HS-5 (cell line): ENCODE measurements around the gene CORIN.

ENCODE experiments used
- DNase-seq: peaks from one replicate; pipeline ENCODE4 v3.0.0-alpha.2; 2012; ENCODE audit warnings: low read depth

CORIN gene

GRCh38 chr4:47835494-47835893, 2.4 kb downstream of the CORIN start:
- no peak for DNase-seq

- no peak for DNase-seq
Observed at GRCh38 chr4:47831026-47831679, 6.7 kb downstream of the CORIN start.

- DNase-seq, result no peak
Observed at GRCh38 chr4:47830265-47831025, 7.4 kb downstream of the CORIN start.

- DNase-seq, result no peak
Observed at GRCh38 chr4:47829438-47829837, 8.4 kb downstream of the CORIN start.

GRCh38 chr4:47827343-47828047, 10.4 kb downstream of the CORIN start:
- DNase-seq, result no peak

- DNase-seq, result no peak
Observed at GRCh38 chr4:47824840-47825239, 13.0 kb downstream of the CORIN start.

GRCh38 chr4:47819178-47819577, 18.7 kb downstream of the CORIN start:
- DNase-seq, result no peak

GRCh38 chr4:47817275-47817674, 20.6 kb downstream of the CORIN start:
- DNase-seq, result no peak

- no peak for DNase-seq
Observed at GRCh38 chr4:47816748-47817147, 21.1 kb downstream of the CORIN start.

- no peak for DNase-seq
Observed at GRCh38 chr4:47814618-47815295, 23.1 kb downstream of the CORIN start.

- no peak for DNase-seq
Observed at GRCh38 chr4:47809654-47810203, 28.1 kb downstream of the CORIN start.

- no peak for DNase-seq
Observed at GRCh38 chr4:47804598-47804997, 33.3 kb downstream of the CORIN start.

GRCh38 chr4:47801481-47802002, 36.3 kb downstream of the CORIN start:
- no peak for DNase-seq

- DNase-seq, result no peak
Observed at GRCh38 chr4:47798165-47798564, 39.7 kb downstream of the CORIN start.

- no peak for DNase-seq
Observed at GRCh38 chr4:47791965-47792364, 45.9 kb downstream of the CORIN start.

- no peak for DNase-seq
Observed at GRCh38 chr4:47790105-47790504, 47.8 kb downstream of the CORIN start.

GRCh38 chr4:47788126-47788525, 49.7 kb downstream of the CORIN start:
- DNase-seq, result no peak

- no peak for DNase-seq
Observed at GRCh38 chr4:47786958-47787370, 50.9 kb downstream of the CORIN start.

- DNase-seq, result no peak
Observed at GRCh38 chr4:47785153-47785552, 52.7 kb downstream of the CORIN start.

GRCh38 chr4:47784222-47784621, 53.6 kb downstream of the CORIN start:
- DNase-seq, result peak; percentile 8

- DNase-seq, result no peak
Observed at GRCh38 chr4:47776353-47776752, 61.5 kb downstream of the CORIN start.

- DNase-seq, result no peak
Observed at GRCh38 chr4:47774079-47774478, 63.8 kb downstream of the CORIN start.
